Small intestine (tissue), 7 donors: ENCODE measurements around the gene GRB2. TPM values are rescaled to one million over a fixed set of nuclear protein-coding genes. Genes with fewer than 3 reads are reported as not detected.
A peak's percentile ranks its signal among the peaks of the same experiment; 100 is the strongest.

Source experiments
- DNase-seq, 2 donors: peaks; one replicate each; pipeline versions ENCODE4 v3.0.0 to v3.0.0-alpha.2; 2013
- FAIRE-seq: peaks from 2 replicates; lab custom pipeline; 2012; peaks lifted over from hg19 to GRCh38; lab: Jason Lieb, UNC
- H3K27ac ChIP-seq, 3 donors: one replicate each; pipeline ENCODE4 v1.5.1; 2013; ENCODE audit warnings: low read length in 2 of 3, mild to moderate bottlenecking in 2 of 3, control low read depth in 1 of 3, inconsistent platforms in 1 of 3, low read depth in 1 of 3, moderate library complexity in 1 of 3
- H3K27me3 ChIP-seq, 3 donors: one replicate each; pipeline ENCODE4 v1.6.1; 2013; ENCODE audit warnings: low read length in 3 of 3, inconsistent platforms in 1 of 3; ENCODE audit not compliant: control insufficient read depth in 3 of 3, insufficient read depth in 3 of 3
- H3K36me3 ChIP-seq, 3 donors: one replicate each; pipeline ENCODE4 v1.6.1; 2013; ENCODE audit warnings: low read length in 3 of 3, inconsistent platforms in 1 of 3, low read depth in 1 of 3, mild to moderate bottlenecking in 1 of 3, moderate library complexity in 1 of 3; ENCODE audit not compliant: control insufficient read depth in 3 of 3, insufficient read depth in 2 of 3
- H3K4me1 ChIP-seq, 3 donors: one replicate each; pipeline ENCODE4 v1.6.1; 2013; ENCODE audit warnings: low read length in 2 of 3, inconsistent platforms in 1 of 3, low read depth in 1 of 3, mild to moderate bottlenecking in 1 of 3, moderate library complexity in 1 of 3; ENCODE audit not compliant: control insufficient read depth in 3 of 3, insufficient read depth in 2 of 3
- H3K4me3 ChIP-seq, 3 donors: one replicate each; pipeline ENCODE4 v1.5.1; 2013; ENCODE audit warnings: low read length in 3 of 3, control low read depth in 1 of 3, inconsistent platforms in 1 of 3, low read depth in 1 of 3, mild to moderate bottlenecking in 1 of 3, moderate library complexity in 1 of 3
- H3K9me3 ChIP-seq, 2 donors: one replicate each; pipeline ENCODE4 v1.6.1; 2013; ENCODE audit warnings: low read depth in 1 of 2, low read length in 1 of 2; ENCODE audit not compliant: control insufficient read depth in 2 of 2, insufficient read depth in 1 of 2
- WGBS, 3 donors: extraction: QIAGEN DNeasy Blood & Tissue Kit; methylation state at CpG; one replicate each; pipeline ENCODE4 v1.1.7; 2013; 5-methylcytosine and 5-hydroxymethylcytosine counted together
- polyA plus RNA-seq, 4 donors: library from polyadenylated mRNA; stranded (reverse) in 3 of 4; unstranded in 1 of 4; fragments of 200-250 nt in 3 of 4; fragments of 120-200 nt in 1 of 4; gene quantifications; one replicate each; pipeline versions ENCODE4 v1.2.1 to v1.2.3, GENCODE V29; 2013
- donor health status: healthy with polysubstance abuse.
- donor health status: control.
- donor health status: control.
- donor health status: Bipolar disorder and iron deficiency.
- donor health status: healthy.

GRB2 gene
- polyA plus RNA-seq, 4 donors = 65.6 to 73.5 (median 68.0) TPM

- Histone ChIP-seq H3K4me3 (no peak overlapping the region), H3K27ac (no peak overlapping the region), H3K9me3 (no peaks in the 10 kb centered on the region), H3K27me3 (no peaks in the 10 kb centered on the region), H3K4me1 (peaks cover 0 to 17% (median 8%) of the 10 kb centered on the region in 3 donors), H3K36me3 (peaks cover 0 to 10% (median 0%) of the 10 kb centered on the region in 3 donors)
- DNase-seq = no peak
- 90 to 97% (median 97%) methylated on average over 4 of the region's 4 CpGs for WGBS, 3 donors
- no peak for FAIRE-seq
These were observed 7.2 kb downstream of the GRB2 start for GRCh38 chr17:75398279-75398678.

- WGBS, 3 donors = 79 to 82% (median 82%) methylated on average over 1 of the region's 1 CpG
- no peak overlapping the region for H3K4me3 ChIP-seq
- FAIRE-seq (no peak), DNase-seq (no peak)
- H3K27me3 ChIP-seq = no peaks in the 10 kb centered on the region
- no peak overlapping the region for H3K27ac ChIP-seq
- H3K9me3 ChIP-seq = no peaks in the 10 kb centered on the region
- peaks cover 0 to 10% (median 0%) of the 10 kb centered on the region in 3 donors for H3K36me3 ChIP-seq
- H3K4me1 ChIP-seq = peaks cover 0 to 23% (median 8%) of the 10 kb centered on the region in 3 donors
These were observed 8.3 kb downstream of the GRB2 start for GRCh38 chr17:75397217-75397616.

- no peak overlapping the region for H3K4me3 ChIP-seq
- FAIRE-seq = no peak
- H3K4me1 ChIP-seq = peaks cover 0 to 27% (median 8%) of the 10 kb centered on the region in 3 donors
- no peaks in the 10 kb centered on the region for H3K9me3 ChIP-seq
- DNase-seq = no peak
- 36 to 54% (median 42%) methylated on average over 2 of the region's 2 CpGs for WGBS, 3 donors
- peaks cover 0 to 10% (median 0%) of the 10 kb centered on the region in 3 donors for H3K36me3 ChIP-seq
- no peak overlapping the region for H3K27ac ChIP-seq
- H3K27me3 ChIP-seq = no peaks in the 10 kb centered on the region
These were observed 8.7 kb downstream of the GRB2 start for GRCh38 chr17:75396796-75397195.

- FAIRE-seq = no peak
- Histone ChIP-seq H3K9me3 (no peaks in the 10 kb centered on the region), H3K36me3 (peaks cover 0 to 14% (median 0%) of the 10 kb centered on the region in 3 donors), H3K4me1 (peaks cover 0 to 27% (median 8%) of the 10 kb centered on the region in 3 donors), H3K4me3 (no peak overlapping the region), H3K27me3 (no peaks in the 10 kb centered on the region), H3K27ac (no peak overlapping the region)
- 78 to 84% (median 82%) methylated on average over 6 of the region's 6 CpGs for WGBS, 3 donors
- DNase-seq = no peak
These were observed 9.5 kb downstream of the GRB2 start for GRCh38 chr17:75396025-75396424.

- Histone ChIP-seq H3K27ac (peak overlapping the region; percentile 66 to 78 (median 74)), H3K36me3 (peaks cover 0 to 7% (median 0%) of the 10 kb centered on the region in 3 donors), H3K4me1 (peaks cover 0 to 27% (median 11%) of the 10 kb centered on the region in 3 donors), H3K4me3 (peak overlapping the region; percentile 34 to 70 (median 57)), H3K9me3 (no peaks in the 10 kb centered on the region), H3K27me3 (no peaks in the 10 kb centered on the region)
- no peak for FAIRE-seq
- WGBS, 3 donors = 2 to 6% (median 4%) methylated on average over 9 of the region's 9 CpGs
- DNase-seq = peak in 1 of 2 donors; percentile 16
These were observed 11.1 kb downstream of the GRB2 start for GRCh38 chr17:75394332-75394918.

- Histone ChIP-seq H3K27ac (peak overlapping the region; percentile 75 to 78 (median 78)), H3K4me1 (peaks cover 0 to 27% (median 11%) of the 10 kb centered on the region in 3 donors), H3K36me3 (peaks cover 0 to 4% (median 0%) of the 10 kb centered on the region in 3 donors), H3K4me3 (peak overlapping the region; percentile 34 to 70 (median 57)), H3K27me3 (no peaks in the 10 kb centered on the region), H3K9me3 (no peaks in the 10 kb centered on the region)
- DNase-seq (peak; percentile 98 to 99), FAIRE-seq (no peak)
- 0 to 1% (median 1%) methylated on average over 23 to 28 of the region's 28 CpGs for WGBS, 3 donors
These were observed 11.8 kb downstream of the GRB2 start for GRCh38 chr17:75393523-75394331.

- DNase-seq (no peak), FAIRE-seq (no peak)
- Histone ChIP-seq H3K36me3 (peaks cover 0 to 9% (median 0%) of the 10 kb centered on the region in 3 donors), H3K4me1 (peaks cover 0 to 27% (median 11%) of the 10 kb centered on the region in 3 donors), H3K27me3 (no peaks in the 10 kb centered on the region), H3K4me3 (no peak overlapping the region), H3K27ac (peak overlapping the region in 1 of 3 donors; percentile 78), H3K9me3 (no peaks in the 10 kb centered on the region)
- WGBS, 3 donors = 29 to 45% (median 30%) methylated on average over 3 of the region's 3 CpGs
These were observed 12.9 kb downstream of the GRB2 start for GRCh38 chr17:75392559-75392958.

- H3K9me3 ChIP-seq = no peaks in the 10 kb centered on the region
- H3K4me1 ChIP-seq = peaks cover 0 to 25% (median 11%) of the 10 kb centered on the region in 3 donors
- no peak overlapping the region for H3K27ac ChIP-seq
- H3K4me3 ChIP-seq = no peak overlapping the region
- DNase-seq = peak in 1 of 2 donors; percentile 41
- FAIRE-seq = no peak
- no peaks in the 10 kb centered on the region for H3K27me3 ChIP-seq
- WGBS, 3 donors = 7 to 29% (median 18%) methylated on average over 3 of the region's 3 CpGs
- peaks cover 0 to 21% (median 2%) of the 10 kb centered on the region in 3 donors for H3K36me3 ChIP-seq
These were observed 14.5 kb downstream of the GRB2 start for GRCh38 chr17:75390982-75391381.
